GM19025 (cell line): ENCODE data around the gene JOSD2.

Experiments used
- ATAC-seq: cut with Tn5 transposase; IDR thresholded peaks from one replicate; pipeline ENCODE4 v1.9.1; 2021; ENCODE audit warnings: mild to moderate bottlenecking, low read depth, moderate library complexity; ENCODE audit not compliant: unreplicated experiment

The JOSD2 gene

GRCh38 chr19:50458396-50459066, 52.5 kb downstream of the JOSD2 start:
- ATAC-seq: no peak

DNA sequence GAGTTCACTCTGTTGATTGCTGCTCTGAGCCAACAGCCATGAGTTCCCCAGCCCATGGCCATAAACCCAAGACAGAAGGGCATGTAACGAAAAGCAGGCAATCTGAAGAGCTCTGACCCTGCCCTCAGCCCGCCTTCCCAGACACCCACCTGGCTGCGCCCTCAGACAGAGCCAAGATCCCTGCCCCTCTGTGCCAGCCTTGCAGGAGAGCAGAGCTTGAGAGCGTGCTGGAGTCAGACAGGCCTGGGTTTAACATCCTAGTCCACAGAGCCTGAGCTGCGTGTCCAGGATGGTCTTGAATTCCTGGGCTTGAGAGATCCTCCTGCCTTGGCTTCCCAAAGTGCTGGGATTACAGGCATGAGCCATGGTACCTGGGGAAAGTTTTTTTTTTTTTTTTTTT, 53.7 kb downstream of the JOSD2 start:
- ATAC-seq: no peak
